Stomach smooth muscle (tissue), 2 donors: ENCODE data around the gene PHKB.
"Not testable (repeated sequence)": the region's sequence is repeated elsewhere in the genome, so short reads cannot be mapped to it uniquely, and the experiment has no call there.

ENCODE experiments used
- H3K27ac ChIP-seq: one replicate; pipeline ENCODE4 v1.7.0; 2013; ENCODE audit warnings: mild to moderate bottlenecking, low read length, inconsistent platforms
- H3K27me3 ChIP-seq, 2 donors: one replicate each; pipeline ENCODE4 v1.7.0; 2013; ENCODE audit warnings: low read length in 2 of 2; ENCODE audit not compliant: insufficient read depth in 2 of 2, control insufficient read depth in 1 of 2
- H3K36me3 ChIP-seq, 2 donors: one replicate each; pipeline ENCODE4 v1.7.0; 2013; ENCODE audit warnings: low read length in 2 of 2; ENCODE audit not compliant: control insufficient read depth in 2 of 2, insufficient read depth in 2 of 2
- H3K4me1 ChIP-seq: one replicate; pipeline ENCODE4 v1.7.0; 2013; ENCODE audit warnings: low read length; ENCODE audit not compliant: control insufficient read depth, insufficient read depth
- H3K4me3 ChIP-seq, 2 donors: one replicate each; pipeline ENCODE4 v1.7.0; 2013; ENCODE audit warnings: low read length in 2 of 2
- H3K9ac ChIP-seq, 2 donors: one replicate each; pipeline ENCODE4 v1.7.0; 2013; ENCODE audit warnings: low read length in 2 of 2, mild to moderate bottlenecking in 1 of 2
- H3K9me3 ChIP-seq, 2 donors: one replicate each; pipeline ENCODE4 v1.7.0; 2013; ENCODE audit warnings: low read length in 2 of 2; ENCODE audit not compliant: control insufficient read depth in 2 of 2
- donor health status: healthy.
- donor health status: Pancreatic carcinoma.

PHKB gene

GRCh38 chr16:47448830-47449575 lies 12.1 kb upstream of the PHKB start:
- Histone ChIP-seq H3K4me1 (no peaks in the 10 kb centered on the region), H3K4me3 (no peak overlapping the region), H3K9ac (no peak overlapping the region), H3K27me3 (no peaks in the 10 kb centered on the region), H3K36me3 (peaks cover 8 to 32% of the 10 kb centered on the region in 2 donors), H3K9me3 (no peaks in the 10 kb centered on the region), H3K27ac (no peak overlapping the region)

DNA sequence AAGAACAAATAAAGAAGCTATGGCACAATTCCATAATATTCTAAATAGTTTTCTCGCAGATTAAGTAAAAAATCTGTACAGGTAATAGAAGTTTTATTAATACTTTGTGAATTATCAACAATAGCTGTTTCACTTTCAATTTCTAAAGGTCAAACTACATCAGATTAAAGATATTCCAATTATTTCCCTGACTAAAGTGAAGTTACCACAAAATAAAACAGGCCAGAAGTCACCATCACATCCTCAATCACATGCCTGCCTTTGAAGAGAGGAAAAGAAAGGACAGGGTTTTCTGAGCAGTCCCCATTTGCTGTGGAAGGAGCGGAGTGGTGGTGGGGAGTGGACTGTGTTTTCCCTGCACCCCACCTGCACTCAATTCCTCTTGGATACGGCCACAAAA lies 11.3 kb upstream of the PHKB start:
- no peak overlapping the region for H3K4me3 ChIP-seq
- no peaks in the 10 kb centered on the region for H3K4me1 ChIP-seq
- H3K27me3 ChIP-seq: no peaks in the 10 kb centered on the region
- H3K9me3 ChIP-seq: no peaks in the 10 kb centered on the region
- H3K27ac ChIP-seq: no peak overlapping the region
- H3K36me3 ChIP-seq: peaks cover 8 to 32% of the 10 kb centered on the region in 2 donors
- H3K9ac ChIP-seq: no peak overlapping the region

DNA sequence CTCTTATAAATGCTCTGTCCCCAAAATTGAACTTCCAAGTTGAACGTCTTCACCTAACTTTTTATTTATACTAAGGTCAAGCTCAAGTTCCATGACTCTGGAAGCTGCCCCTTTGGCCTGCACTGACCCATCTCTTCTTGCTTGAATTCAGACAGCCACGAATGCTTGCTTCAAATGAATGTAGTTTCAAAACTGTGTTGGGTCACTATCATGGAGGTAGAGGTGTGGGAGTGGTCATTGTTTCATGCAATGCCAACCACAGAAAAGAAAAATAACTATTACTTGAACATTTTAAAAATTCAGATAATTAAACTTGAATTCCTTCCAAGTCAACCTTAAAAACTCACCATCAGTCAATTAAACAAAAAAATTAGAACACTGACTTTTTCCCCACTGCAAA lies 2.8 kb upstream of the PHKB start:
- Histone ChIP-seq H3K4me3 (no peak overlapping the region), H3K36me3 (peaks cover 6% of the 10 kb centered on the region in 2 donors), H3K9me3 (no peaks in the 10 kb centered on the region), H3K27me3 (no peaks in the 10 kb centered on the region), H3K27ac (no peak overlapping the region), H3K9ac (no peak overlapping the region), H3K4me1 (peaks cover 15% of the 10 kb centered on the region)

- Histone ChIP-seq H3K27me3 (no peaks in the 10 kb centered on the region), H3K9ac (peak overlapping the region in 1 of 2 donors; percentile 96), H3K4me1 (peaks cover 22% of the 10 kb centered on the region), H3K9me3 (no peaks in the 10 kb centered on the region), H3K4me3 (peak overlapping the region; percentile 87 to 96), H3K36me3 (peaks cover 2 to 3% of the 10 kb centered on the region in 2 donors), H3K27ac (peak overlapping the region; percentile 94)
These were observed 1.5 kb upstream of the PHKB start for GRCh38 chr16:47459603-47460002.

DNA sequence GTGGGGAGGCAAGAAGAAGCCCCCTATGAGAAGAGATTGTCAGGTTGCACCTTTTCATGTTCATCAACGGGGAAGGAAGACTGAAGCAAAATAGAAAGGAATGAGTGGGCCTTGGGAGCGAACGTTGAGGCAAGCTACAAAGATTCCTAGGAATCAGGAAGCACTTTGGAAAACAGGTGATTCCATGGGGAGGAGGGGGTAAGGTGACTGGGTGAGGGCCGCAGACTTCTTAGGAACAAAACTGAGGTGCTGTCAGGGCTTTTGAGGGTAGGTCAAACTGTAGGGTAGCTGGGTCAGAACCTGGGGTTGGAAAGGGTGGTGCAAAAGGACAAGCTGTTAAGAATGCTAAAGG lies 796 bp upstream of the PHKB start:
- peaks cover 2 to 3% of the 10 kb centered on the region in 2 donors for H3K36me3 ChIP-seq
- no peaks in the 10 kb centered on the region for H3K27me3 ChIP-seq
- no peaks in the 10 kb centered on the region for H3K9me3 ChIP-seq
- H3K4me1 ChIP-seq: peaks cover 25% of the 10 kb centered on the region
- H3K9ac ChIP-seq: peak overlapping the region; percentile 91 to 96
- H3K4me3 ChIP-seq: peak overlapping the region; percentile 87 to 96
- H3K27ac ChIP-seq: peak overlapping the region; percentile 94

DNA sequence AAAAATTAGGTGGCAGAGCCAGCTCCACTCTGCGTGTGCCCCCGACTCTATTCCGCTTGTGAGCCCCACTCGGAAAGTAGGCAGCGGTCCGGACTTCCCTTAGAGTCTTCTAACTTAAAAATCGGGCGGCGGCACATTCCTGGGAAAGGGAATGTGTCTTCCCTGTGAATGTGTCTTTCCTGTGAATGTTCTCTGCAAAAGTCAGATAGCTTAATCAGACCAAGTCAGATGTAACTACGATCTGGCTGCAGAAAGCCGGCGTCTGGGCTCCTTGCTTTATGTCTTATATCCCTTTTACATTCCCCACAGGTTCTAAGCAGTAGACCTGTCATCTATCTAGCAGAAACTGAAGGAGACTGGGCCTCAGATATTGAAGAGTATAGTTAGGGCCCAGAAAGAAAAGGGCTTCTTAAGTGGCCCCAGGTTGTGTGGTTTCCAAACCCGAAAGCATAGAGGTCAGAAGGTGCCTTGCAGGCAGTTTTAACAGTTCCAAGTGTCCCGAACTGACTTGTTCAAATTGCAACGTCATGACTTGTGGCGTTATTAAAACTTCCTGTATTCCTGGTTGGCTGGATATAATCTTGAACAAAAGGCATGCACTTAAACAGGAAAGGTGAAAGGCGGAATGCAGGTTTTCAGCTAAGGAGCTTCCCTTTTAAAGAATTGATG lies 601 bp downstream of the PHKB start:
- peak overlapping the region; percentile 94 for H3K27ac ChIP-seq
- H3K4me1 ChIP-seq: peaks cover 25% of the 10 kb centered on the region
- H3K9ac ChIP-seq: peak overlapping the region; percentile 91 to 96
- H3K27me3 ChIP-seq: no peaks in the 10 kb centered on the region
- H3K9me3 ChIP-seq: no peaks in the 10 kb centered on the region
- H3K4me3 ChIP-seq: peak overlapping the region; percentile 87 to 96
- peaks cover under 1 to 3% of the 10 kb centered on the region in 2 donors for H3K36me3 ChIP-seq

DNA sequence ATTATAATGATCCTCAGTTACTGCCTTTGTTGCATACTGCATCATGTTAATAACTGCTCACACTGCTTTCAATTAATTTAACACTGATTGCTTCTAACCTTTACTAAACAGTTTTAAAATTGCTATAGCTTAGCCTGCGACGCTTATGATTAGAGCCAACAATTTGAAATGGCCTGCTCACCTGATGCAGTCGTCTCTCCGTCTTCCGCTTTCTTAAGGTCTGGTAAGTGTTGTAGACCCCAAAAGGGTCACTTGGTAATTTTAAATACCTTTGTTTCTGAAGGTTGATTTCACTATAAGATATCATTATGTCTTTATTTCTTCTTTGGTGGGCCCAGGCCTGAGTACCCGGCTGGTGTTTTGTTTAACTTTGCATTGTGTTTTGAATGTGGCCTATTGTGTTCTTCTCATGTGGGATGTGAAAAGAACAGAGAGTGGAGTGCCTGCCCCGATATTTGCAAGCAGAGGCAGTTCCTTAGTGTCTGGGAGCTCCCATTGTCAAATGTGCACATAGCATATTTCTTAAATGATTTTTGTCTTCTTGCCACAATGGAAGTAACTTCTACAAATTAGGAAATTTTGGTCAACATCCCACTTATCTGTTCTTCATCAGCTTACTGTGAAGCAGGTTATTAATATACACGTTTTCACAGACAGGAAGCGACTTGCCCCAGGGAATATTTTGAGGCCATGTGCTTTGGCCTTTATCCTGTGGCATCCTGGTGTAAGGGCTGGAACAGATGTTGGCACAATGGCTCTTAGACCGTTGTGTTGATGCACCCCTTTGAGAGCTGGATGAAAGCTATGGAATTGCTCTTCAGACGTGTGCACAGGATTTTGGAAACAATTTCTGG lies 2.9 kb downstream of the PHKB start:
- H3K4me3 ChIP-seq: peak overlapping the region in 1 of 2 donors; percentile 36
- H3K9ac ChIP-seq: peak overlapping the region in 1 of 2 donors; percentile 7
- no peaks in the 10 kb centered on the region for H3K36me3 ChIP-seq
- no peak overlapping the region for H3K27ac ChIP-seq
- no peaks in the 10 kb centered on the region for H3K9me3 ChIP-seq
- no peaks in the 10 kb centered on the region for H3K27me3 ChIP-seq
- peaks cover 25% of the 10 kb centered on the region for H3K4me1 ChIP-seq

- no peak overlapping the region for H3K4me3 ChIP-seq
- no peaks in the 10 kb centered on the region for H3K9me3 ChIP-seq
- H3K27me3 ChIP-seq: no peaks in the 10 kb centered on the region
- H3K27ac ChIP-seq: no peak overlapping the region
- H3K4me1 ChIP-seq: peaks cover 13% of the 10 kb centered on the region
- no peak overlapping the region for H3K9ac ChIP-seq
- no peaks in the 10 kb centered on the region for H3K36me3 ChIP-seq
These were observed 4.9 kb downstream of the PHKB start for GRCh38 chr16:47465919-47466630.

DNA sequence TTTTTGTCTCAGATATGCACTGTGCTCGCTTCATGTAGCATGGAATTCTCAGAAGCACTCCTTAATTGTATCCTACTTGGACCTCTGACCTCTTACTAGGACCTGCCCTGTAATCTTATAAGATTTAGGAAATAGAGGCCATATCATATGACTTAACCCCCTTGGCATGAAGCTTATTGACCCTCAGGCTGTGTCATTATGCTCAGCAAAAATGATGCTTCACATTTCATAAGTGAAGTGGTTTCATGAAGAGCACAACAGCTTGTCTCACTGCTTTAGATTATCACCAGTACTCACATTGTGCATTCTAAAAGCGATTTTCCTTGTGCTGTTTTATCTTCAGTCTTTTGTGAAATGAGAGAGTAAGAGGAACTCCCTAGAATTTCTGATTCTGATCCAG lies 6.4 kb downstream of the PHKB start:
- H3K27me3 ChIP-seq: no peaks in the 10 kb centered on the region
- H3K9me3 ChIP-seq: no peaks in the 10 kb centered on the region
- H3K27ac ChIP-seq: no peak overlapping the region
- no peaks in the 10 kb centered on the region for H3K36me3 ChIP-seq
- peaks cover 11% of the 10 kb centered on the region for H3K4me1 ChIP-seq
- H3K4me3 ChIP-seq: no peak overlapping the region
- no peak overlapping the region for H3K9ac ChIP-seq

DNA sequence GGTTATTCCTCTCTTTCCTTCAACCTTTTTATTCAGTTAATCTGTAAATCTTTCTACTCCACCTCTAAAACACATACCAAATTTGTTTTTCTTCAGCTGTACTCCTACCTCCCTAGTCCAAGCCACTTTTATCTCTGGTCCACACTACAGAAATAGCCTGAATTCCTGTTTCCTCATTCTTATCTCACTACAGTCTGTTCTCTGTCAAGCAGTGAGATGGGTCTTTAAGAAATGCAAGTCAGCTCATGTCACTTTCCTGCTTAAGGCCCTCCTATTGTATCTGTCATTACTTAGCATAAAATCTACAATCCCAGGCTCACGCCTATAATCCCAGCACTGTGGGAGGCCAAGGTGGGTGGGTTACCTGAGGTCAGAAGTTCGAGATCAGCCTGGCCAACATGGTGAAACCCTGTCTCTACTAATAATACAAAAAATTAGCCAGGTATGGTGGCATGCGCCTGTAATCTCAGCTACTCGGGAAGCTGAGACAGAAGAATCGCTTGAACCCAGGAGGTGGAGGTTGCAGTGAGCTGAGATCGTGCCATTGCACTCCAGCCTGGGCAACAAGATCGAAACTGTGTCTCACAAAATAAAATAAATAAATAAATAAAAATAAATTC lies 7.0 kb downstream of the PHKB start:
- H3K4me1 ChIP-seq: peaks cover 11% of the 10 kb centered on the region
- H3K27ac ChIP-seq, H3K9ac ChIP-seq, H3K36me3 ChIP-seq, H3K27me3 ChIP-seq, H3K9me3 ChIP-seq, H3K4me3 ChIP-seq: not testable (repeated sequence)
